Prostate gland (tissue), 2 donors: Measurements from ENCODE around the gene SLC6A20.

Experiments
- CTCF ChIP-seq, 4 experiments: fragments of 200-600 bp in 2 of 4; fragments of 450-650 bp in 2 of 4; sonication (generic) in 2 of 4; IDR thresholded peaks; 1 replicate in 3 of 4; 2 replicates in 1 of 4; pipeline ENCODE4 v1.5.1; 2016 to 2019; ENCODE audit warnings: antibody characterized with exemption in 4 of 4, mild to moderate bottlenecking in 2 of 4, moderate library complexity in 2 of 4
- POLR2A ChIP-seq: fragments of 450-650 bp; IDR thresholded peaks from one replicate; pipeline ENCODE4 v1.6.1; 2016; ENCODE audit warnings: antibody characterized with exemption, mild to moderate bottlenecking

GRCh38 chr3:45817831-45818522, 21.6 kb upstream of the SLC6A20 start:
- TF ChIP-seq CTCF (IDR thresholded peaks at IDR 0.05) (no peak), POLR2A (no peak)
